ENCODE measurements around the gene VWA5B1.

DNA sequence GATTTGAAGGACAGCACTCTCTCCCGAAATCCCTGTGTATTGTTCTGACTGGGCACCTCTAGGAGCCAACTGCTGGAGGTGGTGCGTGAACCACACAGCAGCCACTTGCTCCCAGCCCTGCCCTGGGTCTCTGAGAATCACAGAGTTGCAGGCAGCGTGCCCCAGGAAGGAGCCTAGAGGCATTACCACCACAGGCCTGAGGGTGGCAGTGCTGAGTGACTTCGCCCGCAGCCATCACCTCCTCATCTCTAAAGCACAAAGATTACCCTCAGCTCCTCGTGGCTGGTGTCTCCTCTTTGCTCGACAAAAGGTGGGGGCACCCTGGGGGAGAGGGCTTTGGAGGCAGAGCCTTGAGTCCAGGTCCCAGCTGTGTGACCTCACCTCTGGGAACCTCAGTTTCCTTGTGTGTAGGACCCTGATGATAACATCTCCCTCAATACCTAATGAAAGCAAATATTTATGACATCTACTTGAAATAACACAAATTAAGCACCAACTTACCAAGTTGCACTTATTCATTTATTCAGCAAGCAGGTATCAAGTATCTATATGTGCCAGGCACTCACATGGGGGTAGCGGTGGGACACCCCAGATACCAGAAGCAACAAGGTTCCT, 86.3 kb downstream of the VWA5B1 start:
- TF ChIP-seq, protein P1, sequence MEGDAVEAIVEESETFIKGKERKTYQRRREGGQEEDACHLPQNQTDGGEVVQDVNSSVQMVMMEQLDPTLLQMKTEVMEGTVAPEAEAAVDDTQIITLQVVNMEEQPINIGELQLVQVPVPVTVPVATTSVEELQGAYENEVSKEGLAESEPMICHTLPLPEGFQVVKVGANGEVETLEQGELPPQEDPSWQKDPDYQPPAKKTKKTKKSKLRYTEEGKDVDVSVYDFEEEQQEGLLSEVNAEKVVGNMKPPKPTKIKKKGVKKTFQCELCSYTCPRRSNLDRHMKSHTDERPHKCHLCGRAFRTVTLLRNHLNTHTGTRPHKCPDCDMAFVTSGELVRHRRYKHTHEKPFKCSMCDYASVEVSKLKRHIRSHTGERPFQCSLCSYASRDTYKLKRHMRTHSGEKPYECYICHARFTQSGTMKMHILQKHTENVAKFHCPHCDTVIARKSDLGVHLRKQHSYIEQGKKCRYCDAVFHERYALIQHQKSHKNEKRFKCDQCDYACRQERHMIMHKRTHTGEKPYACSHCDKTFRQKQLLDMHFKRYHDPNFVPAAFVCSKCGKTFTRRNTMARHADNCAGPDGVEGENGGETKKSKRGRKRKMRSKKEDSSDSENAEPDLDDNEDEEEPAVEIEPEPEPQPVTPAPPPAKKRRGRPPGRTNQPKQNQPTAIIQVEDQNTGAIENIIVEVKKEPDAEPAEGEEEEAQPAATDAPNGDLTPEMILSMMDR (IDR thresholded peaks at IDR 0.05): peak in 5 of 7 experiments; percentile 41 to 77 (median 69)
- TF ChIP-seq POLR2AphosphoS5 (IDR thresholded peaks at IDR 0.05): no peak
- no peak for TF ChIP-seq EP300 (IDR thresholded peaks at IDR 0.05)

Data from stomach (tissue), 4 donors.